Activated CD4-positive, alpha-beta T cell treated with anti-CD3 and anti-CD28 coated beads for 36 hours (primary cell): ENCODE results near the gene KREMEN2. TPM values are rescaled to one million over a fixed set of nuclear protein-coding genes. Genes with fewer than 3 reads are reported as not detected.

Source experiments
- ATAC-seq: fragments of 200-7000 bp; cut with Tn5 transposase; one replicate; pipeline ENCODE4 v1.10.0; 2021; ENCODE audit warnings: mild to moderate bottlenecking, moderate library complexity
- CTCF ChIA-PET: fragments of 350-600 bp; sonication (Branson Sonifier 250); formaldehyde crosslinking; loops from one replicate; lab custom pipeline; 2021; ENCODE audit warnings: antibody characterized with exemption; lab: Charles Lee
- POLR2A ChIA-PET: fragments of 350-600 bp; sonication (Branson Sonifier 250); formaldehyde crosslinking; loops from one replicate; lab custom pipeline; 2021; ENCODE audit warnings: antibody characterized with exemption, inconsistent platforms; lab: Charles Lee
- DNase-seq: peaks from one replicate; pipeline ENCODE4 v3.0.0-alpha.2; 2020
- H3K27ac Mint-ChIP-seq: one replicate; pipeline ENCODE4 v1.8.0; 2021; ENCODE audit warnings: mixed read lengths
- H3K27me3 Mint-ChIP-seq: one replicate; pipeline ENCODE4 v1.8.0; 2021; ENCODE audit warnings: mixed read lengths
- H3K36me3 Mint-ChIP-seq: one replicate; pipeline ENCODE4 v1.8.0; 2021; ENCODE audit warnings: low read depth, mixed read lengths
- H3K4me1 Mint-ChIP-seq: one replicate; pipeline ENCODE4 v1.8.0; 2021; ENCODE audit warnings: mixed read lengths
- H3K4me3 Mint-ChIP-seq: one replicate; pipeline ENCODE4 v1.8.0; 2021; ENCODE audit warnings: mild to moderate bottlenecking, moderate library complexity, mixed read lengths
- H3K9me3 Mint-ChIP-seq: one replicate; pipeline ENCODE4 v1.8.0; 2021; ENCODE audit warnings: low read depth, mixed read lengths
- intact Hi-C, 2 experiments: fragments of 100-400 bp; cut with DNase I in 1 of 2; cut with micrococcal nuclease in 1 of 2; formaldehyde crosslinking; loops; one replicate each; pipeline versions ENCODE4 v1.14.2 to v1.15.1; 2022 to 2024; cut with DNase I, micrococcal nuclease
- total RNA-seq, 2 experiments: library from RNA; stranded (reverse); gene quantifications; one replicate each; pipeline ENCODE4 v1.2.3, GENCODE V29; 2021

KREMEN2 gene
- total RNA-seq, 2 experiments from 2014 or later = not detected

GRCh38 chr16:3017344-3017743 is 53.3 kb downstream of the KREMEN2 start:
- H3K9me3 Mint-ChIP-seq = no peaks in the 10 kb centered on the region
- no peak overlapping the region for H3K27ac Mint-ChIP-seq
- H3K4me1 Mint-ChIP-seq = peaks cover 32% of the 10 kb centered on the region
- POLR2A ChIA-PET = no interaction called here
- no peak for ATAC-seq
- CTCF ChIA-PET = no interaction called here
- H3K27me3 Mint-ChIP-seq = peaks cover 9% of the 10 kb centered on the region
- H3K36me3 Mint-ChIP-seq = no peaks in the 10 kb centered on the region
- DNase-seq = no peak
- no peak overlapping the region for H3K4me3 Mint-ChIP-seq
- intact Hi-C loops = no loop called here

Other genes with a start within 250 kb of the KREMEN2 start
- gene PRSS27, start 244.1 kb upstream of the KREMEN2 start, total RNA-seq = 1 to 10 TPM; 2.3 to 2.4 TPM
- gene SRRM2, start 211.6 kb upstream of the KREMEN2 start, total RNA-seq = 100 to 1,000 TPM; 517 to 598 TPM
- 100 to 1,000 TPM; 268 to 269 TPM for gene ELOB, start 187.0 kb upstream of the KREMEN2 start, total RNA-seq
- not detected for gene PRSS33, start 176.7 kb upstream of the KREMEN2 start, total RNA-seq
- gene PRSS41, start 165.8 kb upstream of the KREMEN2 start, total RNA-seq = not detected
- gene PRSS21, start 147.0 kb upstream of the KREMEN2 start, total RNA-seq = under 1 TPM; 0.69 to 0.71 TPM
- 1 to 10 TPM in 1 of 2 experiments, under 1 TPM in 1; 0.65 to 1.2 TPM for gene ZG16B, start 134.0 kb upstream of the KREMEN2 start, total RNA-seq
- not detected for gene PRSS22, start 106.1 kb upstream of the KREMEN2 start, total RNA-seq
- 10 to 100 TPM; 16.8 to 17.3 TPM for gene FLYWCH2, start 81.1 kb upstream of the KREMEN2 start, total RNA-seq
- 10 to 100 TPM; 26.6 to 37.9 TPM for gene FLYWCH1, start 52.3 kb upstream of the KREMEN2 start, total RNA-seq
- 10 to 100 TPM; 28.7 to 31.2 TPM for gene PAQR4, start 5.1 kb downstream of the KREMEN2 start, total RNA-seq
- 100 to 1,000 TPM; 101 to 117 TPM for gene PKMYT1, start 16.2 kb downstream of the KREMEN2 start, total RNA-seq
- gene CLDN9, start 48.6 kb downstream of the KREMEN2 start, total RNA-seq = not detected
- gene CLDN6, start 53.9 kb downstream of the KREMEN2 start, total RNA-seq = not detected
- gene TNFRSF12A, start 56.1 kb downstream of the KREMEN2 start, total RNA-seq = 1 to 10 TPM; 5.4 to 7.7 TPM
- 10 to 100 TPM; 30.0 to 30.7 TPM for gene HCFC1R1, start 59.7 kb downstream of the KREMEN2 start, total RNA-seq
- gene THOC6, start 59.8 kb downstream of the KREMEN2 start, total RNA-seq = 10 to 100 TPM; 46.9 to 50.2 TPM
- gene BICDL2, start 72.7 kb downstream of the KREMEN2 start, total RNA-seq = 1 to 10 TPM in 1 of 2 experiments, under 1 TPM in 1; 0.58 to 1.2 TPM
- under 1 TPM; 0.55 to 0.91 TPM for gene MMP25, start 82.3 kb downstream of the KREMEN2 start, total RNA-seq
- 1,000 to 10,000 TPM; 1,864 to 2,360 TPM for gene IL32, start 101.4 kb downstream of the KREMEN2 start, total RNA-seq
- under 1 TPM; 0.11 to 0.30 TPM for gene ZSCAN10, start 135.0 kb downstream of the KREMEN2 start, total RNA-seq
- gene ZNF205, start 148.3 kb downstream of the KREMEN2 start, total RNA-seq = under 1 TPM; 0.21 to 0.32 TPM
- gene ZNF213, start 170.8 kb downstream of the KREMEN2 start, total RNA-seq = 1 to 10 TPM; 7.6 to 8.3 TPM
- not detected for gene OR1F1, start 223.9 kb downstream of the KREMEN2 start, total RNA-seq